Tibial artery (tissue), 4 donors: ENCODE results near the gene HIP1.

Experiments used
- DNase-seq, 2 donors: peaks; one replicate each; pipeline ENCODE4 v3.0.0-alpha.2; 2019
- H3K27ac ChIP-seq, 2 donors: fragments of 200-600 bp; sonication (generic) in 1 of 2; 1 replicate in 1 of 2; 2 replicates in 1 of 2; pipeline ENCODE4 v1.5.1; 2018 to 2019; ENCODE audit warnings: mild to moderate bottlenecking in 1 of 2
- H3K27me3 ChIP-seq, 2 donors: fragments of 200-600 bp; sonication (generic) in 1 of 2; one replicate each; pipeline versions ENCODE4 v1.5.1 to v1.6.0; 2016 to 2019
- H3K36me3 ChIP-seq, 3 donors: fragments of 200-600 bp; sonication (generic) in 2 of 3; one replicate each; pipeline ENCODE4 v1.5.1; 2016 to 2019; ENCODE audit warnings: mild to moderate bottlenecking in 2 of 3
- H3K4me1 ChIP-seq, 4 donors: fragments of 200-600 bp; sonication (generic) in 2 of 4; 1 replicate in 3 of 4; 2 replicates in 1 of 4; pipeline ENCODE4 v1.5.1; 2016 to 2019
- H3K4me3 ChIP-seq, 2 donors: fragments of 200-600 bp; sonication (generic) in 1 of 2; 1 replicate in 1 of 2; 2 replicates in 1 of 2; pipeline ENCODE4 v1.5.1; 2018 to 2019; ENCODE audit warnings: mild to moderate bottlenecking in 2 of 2
- H3K9me3 ChIP-seq, 3 donors: fragments of 200-600 bp; sonication (generic) in 1 of 3; one replicate each; pipeline ENCODE4 v1.5.1; 2016 to 2019
- intact Hi-C: fragments of 100-400 bp; cut with DNase I; formaldehyde crosslinking; loops from one replicate; pipeline ENCODE4 v1.15.0; 2023; ENCODE audit warnings: low total_unique reads
- TF ChIP-seq, protein P1 (sequence below), 2 experiments: fragments of 200-600 bp in 1 of 2; fragments of 450-650 bp in 1 of 2; IDR thresholded peaks; one replicate each; pipeline ENCODE4 v1.5.1; 2017 to 2019; ENCODE audit warnings: antibody characterized with exemption in 2 of 2, mild to moderate bottlenecking in 1 of 2, moderate library complexity in 1 of 2

HIP1 gene

DNA sequence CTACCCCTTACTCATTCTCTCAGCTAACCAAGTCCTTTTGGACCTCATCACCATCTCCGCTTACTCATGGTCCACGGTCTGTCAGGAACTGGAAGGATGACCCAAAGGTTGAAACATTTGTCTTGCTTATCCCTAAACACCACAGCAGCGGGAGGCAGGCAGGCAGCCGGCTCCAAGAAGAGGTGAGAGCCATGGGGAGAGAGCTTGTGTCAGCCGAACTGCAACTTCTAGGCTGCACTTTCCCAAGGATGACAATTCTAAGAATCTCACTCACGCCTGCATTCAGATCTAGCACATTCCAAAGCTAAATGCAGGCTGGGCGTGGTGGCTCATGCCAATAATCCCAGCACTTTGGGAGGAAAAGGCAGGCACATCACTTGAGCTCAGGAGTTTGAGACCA is 160.7 kb downstream of the HIP1 start:
- Histone ChIP-seq H3K9me3 (no peaks in the 10 kb centered on the region), H3K36me3 (peaks cover 66 to 100% (median 66%) of the 10 kb centered on the region in 3 donors), H3K4me1 (no peaks in the 10 kb centered on the region), H3K27ac (no peak overlapping the region), H3K4me3 (no peak overlapping the region), H3K27me3 (no peaks in the 10 kb centered on the region)
- no peak for DNase-seq
- intact Hi-C loops: no loop called here
- TF ChIP-seq, protein P1, sequence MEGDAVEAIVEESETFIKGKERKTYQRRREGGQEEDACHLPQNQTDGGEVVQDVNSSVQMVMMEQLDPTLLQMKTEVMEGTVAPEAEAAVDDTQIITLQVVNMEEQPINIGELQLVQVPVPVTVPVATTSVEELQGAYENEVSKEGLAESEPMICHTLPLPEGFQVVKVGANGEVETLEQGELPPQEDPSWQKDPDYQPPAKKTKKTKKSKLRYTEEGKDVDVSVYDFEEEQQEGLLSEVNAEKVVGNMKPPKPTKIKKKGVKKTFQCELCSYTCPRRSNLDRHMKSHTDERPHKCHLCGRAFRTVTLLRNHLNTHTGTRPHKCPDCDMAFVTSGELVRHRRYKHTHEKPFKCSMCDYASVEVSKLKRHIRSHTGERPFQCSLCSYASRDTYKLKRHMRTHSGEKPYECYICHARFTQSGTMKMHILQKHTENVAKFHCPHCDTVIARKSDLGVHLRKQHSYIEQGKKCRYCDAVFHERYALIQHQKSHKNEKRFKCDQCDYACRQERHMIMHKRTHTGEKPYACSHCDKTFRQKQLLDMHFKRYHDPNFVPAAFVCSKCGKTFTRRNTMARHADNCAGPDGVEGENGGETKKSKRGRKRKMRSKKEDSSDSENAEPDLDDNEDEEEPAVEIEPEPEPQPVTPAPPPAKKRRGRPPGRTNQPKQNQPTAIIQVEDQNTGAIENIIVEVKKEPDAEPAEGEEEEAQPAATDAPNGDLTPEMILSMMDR (IDR thresholded peaks at IDR 0.05): no peak

GRCh38 chr7:75575488-75576121 is 163.1 kb downstream of the HIP1 start:
- no peak overlapping the region for H3K4me3 ChIP-seq
- no peaks in the 10 kb centered on the region for H3K4me1 ChIP-seq
- H3K36me3 ChIP-seq: peaks cover 56 to 100% (median 67%) of the 10 kb centered on the region in 3 donors
- intact Hi-C loops: no loop called here
- H3K9me3 ChIP-seq: no peaks in the 10 kb centered on the region
- DNase-seq: no peak
- no peak overlapping the region for H3K27ac ChIP-seq
- no peaks in the 10 kb centered on the region for H3K27me3 ChIP-seq
- TF ChIP-seq, protein P1 (IDR thresholded peaks at IDR 0.05): no peak

DNA sequence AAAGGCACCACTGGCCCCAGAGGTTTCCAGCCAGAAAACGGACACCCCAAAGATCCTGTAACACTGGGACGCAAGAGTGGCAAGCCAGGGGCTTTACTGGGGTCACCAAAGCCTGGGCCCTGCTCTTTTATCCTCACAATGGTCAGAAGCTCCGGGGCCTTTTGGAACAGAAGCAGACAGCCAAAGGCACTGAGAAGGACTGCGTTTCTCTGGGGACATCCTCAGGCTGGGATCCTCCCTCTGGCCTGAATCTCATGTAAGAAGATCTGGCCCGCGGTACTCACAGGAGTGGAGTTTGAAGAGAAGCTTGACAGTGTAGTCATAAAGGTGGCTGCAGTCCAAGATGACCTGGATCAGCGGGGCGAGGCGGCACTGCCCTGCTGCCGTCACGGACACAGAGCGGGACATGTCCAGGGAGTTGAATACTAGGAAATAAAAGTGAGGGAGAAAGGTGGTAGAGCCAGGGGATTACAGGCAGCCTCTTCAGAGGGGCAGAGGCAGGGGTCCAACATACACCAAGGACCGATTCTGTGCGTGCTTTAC is 165.2 kb downstream of the HIP1 start:
- Histone ChIP-seq H3K36me3 (peaks cover 55 to 94% (median 55%) of the 10 kb centered on the region in 3 donors), H3K9me3 (no peaks in the 10 kb centered on the region), H3K27me3 (no peaks in the 10 kb centered on the region), H3K27ac (no peak overlapping the region), H3K4me3 (no peak overlapping the region), H3K4me1 (no peaks in the 10 kb centered on the region)
- TF ChIP-seq, protein P1 (IDR thresholded peaks at IDR 0.05): no peak
- intact Hi-C loops: no loop called here
- no peak for DNase-seq

GRCh38 chr7:75572814-75573213 is 165.9 kb downstream of the HIP1 start:
- TF ChIP-seq, protein P1 (IDR thresholded peaks at IDR 0.05): no peak
- Histone ChIP-seq H3K27ac (no peak overlapping the region), H3K4me3 (no peak overlapping the region), H3K36me3 (peaks cover 55 to 94% (median 58%) of the 10 kb centered on the region in 3 donors), H3K4me1 (no peaks in the 10 kb centered on the region), H3K27me3 (no peaks in the 10 kb centered on the region), H3K9me3 (no peaks in the 10 kb centered on the region)
- no peak for DNase-seq
- intact Hi-C loops: no loop called here

GRCh38 chr7:75572396-75572795 is 166.3 kb downstream of the HIP1 start:
- Histone ChIP-seq H3K9me3 (no peaks in the 10 kb centered on the region), H3K36me3 (peaks cover 55 to 94% (median 62%) of the 10 kb centered on the region in 3 donors), H3K27ac (no peak overlapping the region), H3K4me1 (no peaks in the 10 kb centered on the region), H3K27me3 (no peaks in the 10 kb centered on the region), H3K4me3 (no peak overlapping the region)
- no peak for DNase-seq
- intact Hi-C loops: no loop called here
- TF ChIP-seq, protein P1 (IDR thresholded peaks at IDR 0.05): no peak
